Activated CD4-positive, alpha-beta T cell treated with anti-CD3 and anti-CD28 coated beads for 24 hours (primary cell): Measurements from ENCODE around the gene ACTL9.
"Not testable (repeated sequence)": the region's sequence is repeated elsewhere in the genome, so short reads cannot be mapped to it uniquely, and the experiment has no call there.

Experiments
- DNase-seq, 2 donors: peaks; one replicate each; pipeline ENCODE4 v3.0.0-alpha.2; 2020; ENCODE audit warnings: low read depth in 2 of 2

ACTL9 gene

GRCh38 chr19:8698433-8699063 lies at the start of gene ACTL9:
Gene ACTL9, minus strand, starts transcription at chr19:8698795. Its CDS starts 94 bp downstream, at chr19:8698701.
- DNase-seq: no peak

GRCh38 chr19:8739291-8740065 lies 40.9 kb upstream of the ACTL9 start:
- DNase-seq: not testable (repeated sequence)

- DNase-seq: no peak
These were observed 39.8 kb upstream of the ACTL9 start for GRCh38 chr19:8738377-8738776.

GRCh38 chr19:8731428-8732169 lies 33.0 kb upstream of the ACTL9 start:
- DNase-seq: no peak

- no peak for DNase-seq
These were observed 25.7 kb upstream of the ACTL9 start for GRCh38 chr19:8724276-8724675.

- DNase-seq: no peak
These were observed 23.4 kb upstream of the ACTL9 start for GRCh38 chr19:8722032-8722431.

- no peak for DNase-seq
These were observed 22.7 kb upstream of the ACTL9 start, which contains the start of gene OR2Z1 for GRCh38 chr19:8721334-8721733. Gene OR2Z1, plus strand, starts transcription at chr19:8721634. Its CDS starts 9,395 bp downstream, at chr19:8731029.

- DNase-seq: not testable (repeated sequence)
These were observed 11.7 kb upstream of the ACTL9 start for GRCh38 chr19:8710337-8710736.

GRCh38 chr19:8705742-8706141 lies 7.1 kb upstream of the ACTL9 start:
- DNase-seq: no peak

GRCh38 chr19:8705304-8705703 lies 6.7 kb upstream of the ACTL9 start:
- not testable (repeated sequence) for DNase-seq

- DNase-seq: no peak
These were observed 4.6 kb upstream of the ACTL9 start for GRCh38 chr19:8703223-8703622.

- DNase-seq: peak; percentile 6 to 8
These were observed 3.8 kb upstream of the ACTL9 start for GRCh38 chr19:8702350-8702749.

GRCh38 chr19:8700956-8701355 lies 2.4 kb upstream of the ACTL9 start:
- no peak for DNase-seq

GRCh38 chr19:8699908-8700307 lies 1.3 kb upstream of the ACTL9 start:
- no peak for DNase-seq

- no peak for DNase-seq
These were observed 743 bp downstream of the ACTL9 start for GRCh38 chr19:8697671-8698432.

- no peak for DNase-seq
These were observed 1.6 kb downstream of the ACTL9 start for GRCh38 chr19:8696993-8697392.

GRCh38 chr19:8695911-8696310 lies 2.7 kb downstream of the ACTL9 start:
- DNase-seq: no peak

GRCh38 chr19:8695501-8695900 lies 3.1 kb downstream of the ACTL9 start:
- DNase-seq: no peak

- no peak for DNase-seq
These were observed 7.6 kb downstream of the ACTL9 start for GRCh38 chr19:8690753-8691539.

- no peak for DNase-seq
These were observed 9.7 kb downstream of the ACTL9 start for GRCh38 chr19:8688930-8689329.

- no peak for DNase-seq
These were observed 12.0 kb downstream of the ACTL9 start for GRCh38 chr19:8686549-8686948.
